HepG2 (cell line): ENCODE results near the gene PATZ1. TPM values are rescaled to one million over a fixed set of nuclear protein-coding genes. Genes with fewer than 3 reads are reported as not detected.

Source experiments
- ATAC-seq: fragments of 200-7000 bp; cut with Tn5 transposase; 3 replicates; pipeline ENCODE4 v1.9.1; 2020; ENCODE audit warnings: mild to moderate bottlenecking, moderate library complexity
- BruUV-seq: library from RNA; stranded (reverse); fragments of 400-500 nt; replicated peaks from 2 replicates; lab custom pipeline; 2021; lab: Mats Ljungman, UMichigan
- CTCF ChIA-PET: fragments of 300-600 bp; formaldehyde crosslinking; extraction: SDS; loops from one replicate; lab custom pipeline; 2021; ENCODE audit warnings: low total read pairs, inconsistent platforms, low intra/inter-chr PET ratio; lab: Yijun Ruan, JAX
- POLR2A ChIA-PET: fragments of 350-600 bp; sonication (Branson Sonifier 250); formaldehyde crosslinking; loops from one replicate; lab custom pipeline; 2020; ENCODE audit warnings: antibody characterized with exemption, inconsistent platforms; lab: Yijun Ruan, JAX
- DNase-seq: peaks from one replicate; pipeline ENCODE4 v3.0.0-alpha.2; 2015; ENCODE audit warnings: low spot score
- FAIRE-seq: peaks from 3 replicates; lab custom pipeline; 2011; peaks lifted over from hg19 to GRCh38; lab: Jason Lieb, UNC
- H2AFZ ChIP-seq: one replicate; pipeline ENCODE4 v1.6.1; 2011; ENCODE audit warnings: low read length, inconsistent platforms
- H3K27ac ChIP-seq: fragments of 300-600 bp; 3 replicates; pipeline ENCODE4 v1.8.0; 2011; ENCODE audit warnings: mixed run types, mild to moderate bottlenecking, mixed read lengths, low read length, inconsistent platforms; ENCODE audit not compliant: insufficient read depth; ENCODE audit errors: extremely low read length
- H3K27me3 ChIP-seq, 2 experiments: fragments of 200-600 bp in 1 of 2; 2 replicates in 1 of 2; 3 replicates in 1 of 2; pipeline versions ENCODE4 v1.6.0 to v1.8.0; 2011; ENCODE audit warnings: low read length in 2 of 2, mild to moderate bottlenecking in 2 of 2, moderate library complexity in 2 of 2, inconsistent platforms in 1 of 2; ENCODE audit not compliant: insufficient read depth in 2 of 2, control insufficient read depth in 1 of 2
- H3K36me3 ChIP-seq, 2 experiments: fragments of 200-600 bp in 1 of 2; replicated peaks in 1 of 2; 2 replicates in 1 of 2; 3 replicates in 1 of 2; pipeline versions ENCODE4 v1.5.1 to v1.8.0; 2011; ENCODE audit warnings: low read length in 2 of 2, inconsistent platforms in 1 of 2; ENCODE audit not compliant: insufficient read depth in 2 of 2, control insufficient read depth in 1 of 2
- H3K4me1 ChIP-seq: 2 replicates; pipeline ENCODE4 v1.5.1; 2012; ENCODE audit warnings: low read length, inconsistent platforms; ENCODE audit not compliant: insufficient read depth
- H3K4me2 ChIP-seq: 2 replicates; pipeline ENCODE4 v1.6.0; 2011; ENCODE audit warnings: low read depth, low read length, inconsistent platforms
- H3K4me3 ChIP-seq, 3 experiments: fragments of 200-600 bp in 1 of 3; sonication (generic), shearing (Covaris generic) in 1 of 3; replicated peaks in 1 of 3; 2 replicates each; pipeline ENCODE4 v1.5.1; 2011 to 2016; ENCODE audit warnings: low read length in 3 of 3, inconsistent platforms in 2 of 3, low read depth in 2 of 3, mild to moderate bottlenecking in 2 of 3, control low read depth in 1 of 3, mixed read lengths in 1 of 3; ENCODE audit not compliant: insufficient read depth in 1 of 3
- H3K79me2 ChIP-seq: one replicate; pipeline ENCODE4 v1.6.1; 2011; ENCODE audit warnings: low read length, inconsistent platforms; ENCODE audit not compliant: insufficient read depth
- H3K9ac ChIP-seq: 2 replicates; pipeline ENCODE4 v1.6.0; 2011; ENCODE audit warnings: mild to moderate bottlenecking, low read depth, low read length, inconsistent platforms; ENCODE audit not compliant: insufficient read depth
- H3K9me3 ChIP-seq: 2 replicates; pipeline ENCODE4 v1.5.1; 2012; ENCODE audit warnings: mild to moderate bottlenecking, low read length
- H4K20me1 ChIP-seq: 2 replicates; pipeline ENCODE4 v1.6.0; 2011; ENCODE audit warnings: inconsistent platforms, mild to moderate bottlenecking, low read length, moderate library complexity; ENCODE audit not compliant: insufficient read depth
- CBX1 ChIP-seq: IDR thresholded peaks from one replicate; pipeline ENCODE4 v1.6.1; 2016; ENCODE audit warnings: antibody characterized with exemption, low read depth
- CERS6 ChIP-seq: sonication (generic); formaldehyde crosslinking; IDR thresholded peaks from 2 replicates; pipeline ENCODE4 v1.5.0; 2020; ENCODE audit warnings: missing genetic modification reagents
- KDM4B ChIP-seq: sonication (generic); formaldehyde crosslinking; IDR thresholded peaks from 2 replicates; pipeline ENCODE4 v1.4.0; 2020; ENCODE audit warnings: missing genetic modification reagents
- KDM5B ChIP-seq: sonication (generic); formaldehyde crosslinking; IDR thresholded peaks from 2 replicates; pipeline ENCODE4 v1.4.0; 2020; ENCODE audit warnings: missing genetic modification reagents, mild to moderate bottlenecking, borderline replicate concordance
- MTA3 ChIP-seq: sonication (generic); formaldehyde crosslinking; IDR thresholded peaks from 2 replicates; pipeline ENCODE4 v1.4.0; 2020; ENCODE audit warnings: missing genetic modification reagents
- NAIF1 ChIP-seq: sonication (generic); formaldehyde crosslinking; IDR thresholded peaks from 2 replicates; pipeline ENCODE4 v1.5.0; 2020; ENCODE audit warnings: mild to moderate bottlenecking, missing genetic modification reagents, borderline replicate concordance
- ONECUT2 ChIP-seq: sonication (generic); formaldehyde crosslinking; IDR thresholded peaks from 2 replicates; pipeline ENCODE4 v1.4.0; 2020; ENCODE audit warnings: missing genetic modification reagents
- PAWR ChIP-seq: sonication (generic); formaldehyde crosslinking; IDR thresholded peaks from 2 replicates; pipeline ENCODE4 v1.4.0; 2020; ENCODE audit warnings: missing genetic modification reagents, mild to moderate bottlenecking, borderline replicate concordance
- PITX1 ChIP-seq: sonication (generic); formaldehyde crosslinking; IDR thresholded peaks from 2 replicates; pipeline ENCODE4 v1.5.1; 2020; ENCODE audit warnings: mild to moderate bottlenecking, missing genetic modification reagents
- SSRP1 ChIP-seq: IDR thresholded peaks from 2 replicates; pipeline ENCODE4 v1.6.1; 2016; ENCODE audit warnings: control low read depth
- TP53 ChIP-seq: sonication (generic); formaldehyde crosslinking; conservative IDR thresholded peaks from 2 replicates; pipeline ENCODE4 v1.4.0; 2020; ENCODE audit warnings: missing genetic modification reagents
- ZBTB43 ChIP-seq: sonication (generic); formaldehyde crosslinking; conservative IDR thresholded peaks from 2 replicates; pipeline ENCODE4 v1.4.0; 2020; ENCODE audit warnings: missing genetic modification reagents
- ZNF234 ChIP-seq: sonication (generic); formaldehyde crosslinking; conservative IDR thresholded peaks from 2 replicates; pipeline ENCODE4 v1.5.1; 2020; ENCODE audit warnings: mild to moderate bottlenecking, missing genetic modification reagents
- ZNF879 ChIP-seq: sonication (generic); formaldehyde crosslinking; IDR thresholded peaks from 2 replicates; pipeline ENCODE4 v1.8.1; 2023; ENCODE audit warnings: missing genetic modification reagents
- WGBS: methylation state at CpG from one replicate; pipeline ENCODE4 v1.1.6; 2017; ENCODE audit warnings: low lambda C conversion rate; 5-methylcytosine and 5-hydroxymethylcytosine counted together
- in situ Hi-C: cut with HindIII; loops from 2 replicates; pipeline ENCODE4 v1.10.0; 2017; ENCODE audit warnings: low pct_unique_long_range_greater_than_20kb; ENCODE audit not compliant: extremely low pct_ligation_motif_present
- intact Hi-C: fragments of 100-400 bp; cut with micrococcal nuclease; formaldehyde crosslinking; loops from one replicate; pipeline ENCODE4 v1.10.0; 2022; ENCODE audit not compliant: unreplicated experiment
- polyA plus RNA-seq, 8 experiments: library from polyadenylated mRNA; depleted of rRNA in 3 of 8; stranded (reverse) in 7 of 8; unstranded in 1 of 8; fragments of >200 nt; fragmentation: Illumina TruSeq in 4 of 8; extraction: Trizol in 4 of 8; gene quantifications; 2 replicates each; pipeline versions ENCODE4 v1.2.1 to v1.2.3, GENCODE V29; 2011 to 2016; ENCODE audit warnings: low read depth in 4 of 8, missing spikeins in 1 of 8, mixed read lengths in 1 of 8; ENCODE audit not compliant: insufficient read depth in 1 of 8
- total RNA-seq, 5 experiments: library from RNA; depleted of rRNA; stranded (reverse); fragments of >200 nt; fragmentation: Illumina TruSeq; extraction: Trizol; gene quantifications; 2 replicates each; pipeline ENCODE4 v1.2.3, GENCODE V29; 2016; ENCODE audit warnings: low read depth in 1 of 5
- TF ChIP-seq, protein P1 (sequence below): sonication (generic); formaldehyde crosslinking; IDR thresholded peaks from 2 replicates; pipeline ENCODE4 v1.4.0; 2020; ENCODE audit warnings: missing genetic modification reagents
- TF ChIP-seq, protein P2 (sequence below): sonication (generic); formaldehyde crosslinking; IDR thresholded peaks from 2 replicates; pipeline ENCODE4 v1.5.1; 2020; ENCODE audit warnings: missing genetic modification reagents, mild to moderate bottlenecking, borderline replicate concordance

PATZ1 gene
- total and polyA plus RNA-seq, 2 of the 13 experiments (the other 11 are each of a cell fraction or from before 2014, with no cell fraction given): 24.9 to 30.5 TPM

DNA sequence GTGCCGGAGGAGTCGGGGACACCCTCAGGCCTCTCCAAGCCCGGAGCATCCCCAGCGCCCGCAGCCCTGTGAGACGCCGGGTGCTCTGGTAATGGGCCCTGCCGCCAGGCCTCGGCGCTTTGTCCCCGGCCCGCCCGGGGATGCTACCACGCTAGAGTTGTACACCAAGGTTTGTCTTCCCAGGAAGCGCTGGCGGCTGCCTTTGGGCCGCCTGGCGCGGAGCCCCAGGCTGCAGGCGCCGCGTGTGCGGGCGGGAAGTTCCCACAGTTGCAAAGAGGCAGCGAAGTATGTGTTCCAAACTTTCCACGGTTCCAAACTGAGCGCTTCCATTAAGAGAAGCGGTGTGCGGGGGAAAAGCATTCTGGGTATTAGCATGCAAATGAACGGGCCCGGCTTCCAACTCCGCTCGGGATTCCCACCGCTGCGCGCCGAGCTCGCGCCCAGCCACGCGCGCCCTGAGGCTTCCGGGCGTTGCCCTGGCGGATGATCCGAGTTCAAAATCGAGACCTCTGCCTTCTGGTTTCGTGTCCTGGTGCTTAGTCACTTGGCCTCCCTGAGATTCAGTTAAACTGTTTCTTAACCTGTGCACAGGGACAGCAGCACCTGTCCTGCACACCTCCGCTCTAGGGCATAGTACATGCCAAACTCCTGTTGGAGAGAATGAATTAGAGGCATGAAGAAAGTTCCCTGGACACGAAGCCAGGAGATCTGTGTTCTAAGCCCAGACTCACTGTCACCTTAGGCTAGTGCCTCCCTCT lies 1.3 kb upstream of the PATZ1 start:
- ChIA-PET POLR2A (interaction anchor here (0.6 to 3.4 kb wide), 18 partner anchors 9 to 1568 kb away, joined by 3 to 98 read pairs (median 5); partner anchors contain the start of genes DRG1, LIMK2, MORC2 and PIK3IP1), CTCF (no interaction called here)
- Histone ChIP-seq H3K36me3 (peaks cover 4 to 14% of the 10 kb centered on the region in 2 experiments; a peak in 3 of 5 replicates), H3K9me3 (no peaks in the 10 kb centered on the region), H3K27me3 (no peaks in the 10 kb centered on the region; a peak in 1 of 5 replicates), H3K4me1 (peaks cover 69% of the 10 kb centered on the region), H3K9ac (peak overlapping the region; percentile 77), H3K4me3 (peak overlapping the region; percentile 74 to 91 (median 85)), H3K4me2 (peak overlapping the region; percentile 87), H3K27ac (peak overlapping the region; percentile 94), H2AFZ (no peak overlapping the region), H4K20me1 (peaks cover 26% of the 10 kb centered on the region), H3K79me2 (peaks cover 35% of the 10 kb centered on the region)
- peak; percentile 52 for ATAC-seq
- peak; percentile 64 for DNase-seq
- intact Hi-C loops: no loop called here
- no peak for FAIRE-seq
- no TSS peak for BruUV-seq
- in situ Hi-C loops: loop anchor here (5.0 kb wide), 1 partner anchor 50 kb away; the partner anchor contains the start of gene DRG1
- WGBS: 4% methylated on average over 8 of the region's 50 CpGs
- TF ChIP-seq CERS6: no peak
- no peak for TF ChIP-seq ONECUT2 (CRISPR knock-in tag)
- no peak for TF ChIP-seq ZNF234
- no peak for TF ChIP-seq MTA3 (CRISPR knock-in tag)
- no peak for TF ChIP-seq ZNF879
- TF ChIP-seq PAWR (CRISPR knock-in tag): no peak
- no peak for TF ChIP-seq TP53 (CRISPR knock-in tag)
- TF ChIP-seq, protein P1, sequence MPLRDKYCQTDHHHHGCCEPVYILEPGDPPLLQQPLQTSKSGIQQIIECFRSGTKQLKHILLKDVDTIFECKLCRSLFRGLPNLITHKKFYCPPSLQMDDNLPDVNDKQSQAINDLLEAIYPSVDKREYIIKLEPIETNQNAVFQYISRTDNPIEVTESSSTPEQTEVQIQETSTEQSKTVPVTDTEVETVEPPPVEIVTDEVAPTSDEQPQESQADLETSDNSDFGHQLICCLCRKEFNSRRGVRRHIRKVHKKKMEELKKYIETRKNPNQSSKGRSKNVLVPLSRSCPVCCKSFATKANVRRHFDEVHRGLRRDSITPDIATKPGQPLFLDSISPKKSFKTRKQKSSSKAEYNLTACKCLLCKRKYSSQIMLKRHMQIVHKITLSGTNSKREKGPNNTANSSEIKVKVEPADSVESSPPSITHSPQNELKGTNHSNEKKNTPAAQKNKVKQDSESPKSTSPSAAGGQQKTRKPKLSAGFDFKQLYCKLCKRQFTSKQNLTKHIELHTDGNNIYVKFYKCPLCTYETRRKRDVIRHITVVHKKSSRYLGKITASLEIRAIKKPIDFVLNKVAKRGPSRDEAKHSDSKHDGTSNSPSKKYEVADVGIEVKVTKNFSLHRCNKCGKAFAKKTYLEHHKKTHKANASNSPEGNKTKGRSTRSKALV (CRISPR knock-in tag): peak; percentile 69; the same call in 1 of the 2 replicates
- no peak for TF ChIP-seq NAIF1 (CRISPR knock-in tag)
- no peak for TF ChIP-seq SSRP1 (CRISPR knock-in tag)
- no peak for TF ChIP-seq KDM4B (CRISPR knock-in tag)
- TF ChIP-seq PITX1 (CRISPR knock-in tag): peak; percentile 34; the same call in 1 of the 2 replicates
- TF ChIP-seq ZBTB43 (CRISPR knock-in tag): 0 out of 2 replicates have a peak, but pooled peaks have one; percentile 38
- TF ChIP-seq KDM5B (CRISPR knock-in tag): no peak
- TF ChIP-seq, protein P2, sequence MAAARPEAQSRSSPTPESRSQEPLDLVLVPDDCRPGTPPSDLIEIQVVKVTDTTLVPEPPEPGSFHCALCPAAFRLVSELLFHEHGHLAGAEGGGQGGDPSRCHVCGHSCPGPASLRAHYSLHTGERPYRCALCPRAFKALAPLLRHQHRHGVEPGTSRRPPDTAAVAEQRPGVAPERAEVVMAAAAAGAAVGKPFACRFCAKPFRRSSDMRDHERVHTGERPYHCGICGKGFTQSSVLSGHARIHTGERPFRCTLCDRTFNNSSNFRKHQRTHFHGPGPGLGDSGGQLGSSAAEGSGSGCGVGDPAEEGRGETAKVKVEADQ (CRISPR knock-in tag): no peak; the same call in 1 of the 2 replicates
- TF ChIP-seq CBX1: peak; percentile 34
